Activated CD4-positive, alpha-beta T cell treated with anti-CD3 and anti-CD28 coated beads for 4 hours (primary cell): ENCODE results near the gene SUOX.
"Not testable (repeated sequence)": the region's sequence is repeated elsewhere in the genome, so short reads cannot be mapped to it uniquely, and the experiment has no call there.

Source experiments
- DNase-seq, 2 donors: peaks; one replicate each; pipeline ENCODE4 v3.0.0-alpha.2; 2020

Gene SUOX

DNA sequence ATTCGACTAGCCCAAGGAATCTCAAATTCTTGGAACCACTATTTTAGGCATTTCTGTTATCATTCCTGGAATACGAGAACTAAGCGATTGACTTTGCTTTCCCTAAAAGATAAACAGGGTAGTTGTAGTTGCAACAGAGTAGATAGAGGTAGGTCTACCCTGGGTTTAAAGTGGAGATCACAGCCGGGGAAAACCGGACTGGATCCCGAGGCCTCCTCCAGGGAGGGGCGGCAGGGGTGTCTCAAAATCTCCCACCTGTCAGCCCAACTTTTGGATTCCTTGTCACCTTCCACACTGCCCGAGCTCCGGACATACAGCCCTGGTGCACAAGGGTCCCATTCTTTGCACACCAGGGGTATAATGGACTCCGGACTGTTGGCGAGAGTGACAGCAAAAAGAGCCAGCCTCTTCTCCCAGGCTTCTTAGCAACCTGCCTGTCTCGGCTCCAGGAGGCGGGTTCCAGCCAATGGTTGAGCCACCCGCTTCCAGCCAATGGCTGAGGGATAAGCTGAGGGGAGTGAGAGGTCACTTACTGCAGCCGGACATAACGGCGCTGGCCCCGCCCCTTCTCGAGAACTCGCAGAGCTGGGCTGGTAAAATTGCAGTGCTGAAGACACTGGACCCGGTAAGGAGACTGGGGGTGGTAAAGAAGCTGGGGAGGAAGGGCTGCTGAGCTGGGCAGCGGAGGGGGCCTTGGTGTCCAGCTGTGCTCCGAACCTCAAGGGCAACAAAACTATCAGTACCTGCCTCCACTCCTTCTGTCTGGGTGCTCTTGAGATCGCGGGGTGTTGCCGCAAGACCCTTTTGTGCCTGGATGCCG lies at the start of gene SUOX:
SUOX (plus strand) TSS at position 562 of the 820 bp plus-strand sequence. CDS start 4,946 bp downstream, outside the sequence.
- no peak for DNase-seq

GRCh38 chr12:55955344-55955743 lies 41.7 kb upstream of the SUOX start:
- no peak for DNase-seq

GRCh38 chr12:55955800-55956508 lies 41.1 kb upstream of the SUOX start:
- DNase-seq: peak; percentile 44 to 54

GRCh38 chr12:55957106-55957859 lies 39.8 kb upstream of the SUOX start:
- DNase-seq: no peak

GRCh38 chr12:55963760-55964159 lies 33.3 kb upstream of the SUOX start:
- no peak for DNase-seq

DNA sequence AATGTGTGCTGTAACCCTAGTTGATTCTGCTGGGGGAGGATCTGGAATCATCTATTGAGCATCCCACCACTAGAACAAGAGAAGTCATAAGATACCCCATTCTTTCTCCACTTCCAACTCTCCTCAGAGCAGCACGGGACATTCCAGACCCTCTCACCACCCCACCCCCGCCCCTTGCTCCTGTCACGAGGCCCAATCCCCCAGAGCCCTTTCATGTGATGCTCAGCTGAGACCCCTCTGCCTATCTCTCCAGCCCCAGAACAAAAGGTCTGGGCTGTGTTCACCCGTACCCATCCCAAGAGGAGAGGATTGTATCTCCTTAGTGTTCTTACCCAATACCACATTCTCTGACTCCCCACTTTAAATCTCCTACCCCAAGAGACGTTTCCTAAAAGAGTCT lies 31.8 kb upstream of the SUOX start:
- no peak for DNase-seq

GRCh38 chr12:55965941-55966407 lies 31.1 kb upstream of the SUOX start, which contains the start of gene PMEL:
Gene PMEL, minus strand, starts transcription at chr12:55966042. Its CDS starts 31 bp downstream, at chr12:55966011.
- DNase-seq: no peak

GRCh38 chr12:55966408-55967281 lies 30.4 kb upstream of the SUOX start, which contains the start of gene CDK2:
Gene CDK2, plus strand, starts transcription at chr12:55966830. Its CDS starts 179 bp downstream, at chr12:55967009.
- DNase-seq: peak; percentile 88 to 90

- no peak for DNase-seq
Observed at GRCh38 chr12:55969356-55969755, 27.7 kb upstream of the SUOX start.

- no peak for DNase-seq
Observed at GRCh38 chr12:55970775-55971174, 26.3 kb upstream of the SUOX start.

GRCh38 chr12:55972042-55972441 lies 25.0 kb upstream of the SUOX start:
- no peak for DNase-seq

DNA sequence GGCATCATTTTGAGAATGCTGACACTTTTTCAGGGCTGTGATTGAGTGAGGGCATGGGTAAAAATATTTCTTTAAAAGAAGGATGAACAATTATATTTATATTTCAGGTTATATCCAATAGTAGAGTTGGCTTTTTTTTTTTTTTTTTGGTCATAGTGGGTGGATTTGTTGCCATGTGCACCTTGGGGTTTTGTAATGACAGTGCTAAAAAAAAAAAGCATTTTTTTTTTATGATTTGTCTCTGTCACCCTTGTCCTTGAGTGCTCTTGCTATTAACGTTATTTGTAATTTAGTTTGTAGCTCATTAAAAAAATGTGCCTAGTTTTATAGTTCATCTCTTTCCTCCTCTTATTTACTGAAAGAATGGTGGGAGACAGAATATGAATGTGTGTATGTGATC lies 24.6 kb upstream of the SUOX start:
- no peak for DNase-seq

DNA sequence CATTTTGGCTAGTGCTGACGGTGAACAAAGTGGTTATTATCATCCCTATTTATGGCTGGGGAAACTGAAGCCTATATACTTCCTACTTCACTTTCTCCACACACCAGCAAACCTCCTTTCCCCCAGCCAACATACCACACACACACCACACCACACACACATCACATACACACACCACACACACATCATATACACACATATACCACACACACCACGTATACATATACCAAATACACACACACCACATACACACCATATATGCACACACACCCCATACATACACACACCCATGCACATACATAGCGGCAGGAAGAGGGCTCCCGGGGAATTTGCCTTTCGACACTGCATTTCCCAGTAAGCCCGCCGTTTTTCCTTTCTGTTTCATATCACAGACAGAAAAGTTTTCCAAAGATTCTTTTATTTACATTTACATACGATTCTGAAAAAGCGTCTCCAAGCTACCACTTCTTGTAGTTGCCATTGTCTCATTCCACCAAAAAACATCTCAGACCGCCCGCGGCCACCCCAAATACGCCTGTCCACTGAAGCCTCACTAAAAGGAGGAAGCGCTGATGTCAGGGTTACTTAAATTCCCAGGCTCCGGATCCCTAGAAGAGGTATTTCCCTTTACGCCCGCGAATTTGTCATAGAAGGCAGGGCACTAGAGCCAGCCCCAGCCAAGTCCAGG lies 24.0 kb upstream of the SUOX start:
- no peak for DNase-seq

DNA sequence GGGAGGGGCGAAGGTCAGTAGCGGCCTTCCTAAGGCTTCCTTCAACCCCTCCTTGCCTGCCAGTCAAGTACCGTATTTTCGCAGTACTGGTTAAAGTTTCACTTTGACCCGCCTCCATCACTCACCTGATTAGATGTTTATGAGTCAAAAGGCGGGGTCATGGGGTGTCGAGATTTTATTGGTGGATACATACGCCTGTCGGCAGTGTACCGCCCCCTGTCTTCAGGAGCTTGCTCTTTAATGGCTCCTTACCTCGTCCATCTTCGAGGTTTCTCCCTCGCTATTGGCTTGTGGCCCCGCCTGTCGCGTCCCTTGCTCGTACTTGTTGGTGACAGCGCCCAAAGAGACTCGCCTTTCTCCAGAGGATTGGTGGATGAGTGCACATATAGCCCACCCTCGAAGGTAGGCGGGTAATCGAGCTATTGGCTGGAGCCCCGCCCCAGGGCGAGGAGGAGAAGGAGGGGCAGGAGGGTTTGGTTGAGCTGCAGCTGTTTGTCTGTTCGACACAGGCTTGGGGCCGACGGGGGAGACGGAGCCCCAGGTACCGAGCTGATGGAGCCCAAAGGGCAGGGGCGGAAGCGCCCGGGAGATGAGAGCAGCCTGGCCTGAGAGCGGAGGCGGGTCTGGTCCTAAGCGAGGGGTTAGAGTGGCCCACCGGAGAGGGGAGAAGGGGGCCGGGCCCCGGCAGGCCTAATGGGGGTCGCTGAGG lies 23.3 kb upstream of the SUOX start, which contains the start of gene RAB5B:
RAB5B (plus strand) TSS at position 480 of the 709 bp plus-strand sequence. CDS start 12,883 bp downstream, outside the sequence.
- DNase-seq: peak; percentile 96 to 98

GRCh38 chr12:55974308-55974730 lies 22.8 kb upstream of the SUOX start:
- peak in 1 of 2 donors; percentile 47 for DNase-seq

- DNase-seq: no peak
Observed at GRCh38 chr12:55978393-55978792, 18.7 kb upstream of the SUOX start.

- no peak for DNase-seq
Observed at GRCh38 chr12:55979069-55979468, 18.0 kb upstream of the SUOX start.

GRCh38 chr12:55981882-55982281 lies 15.2 kb upstream of the SUOX start:
- not testable (repeated sequence) for DNase-seq

- DNase-seq: no peak
Observed at GRCh38 chr12:55982319-55982936, 14.6 kb upstream of the SUOX start.

- DNase-seq: no peak
Observed at GRCh38 chr12:55983232-55983842, 13.7 kb upstream of the SUOX start.
